ENCODE results near the gene ACOT4.

Gene ACOT4

GRCh38 chr14:73623504-73624054, 31.9 kb downstream of the ACOT4 start:
- TF ChIP-seq TEAD4 (IDR thresholded peaks at IDR 0.05) (no peak), MAX (IDR thresholded peaks at IDR 0.05) (no peak), YY1 (IDR thresholded peaks at IDR 0.05; ENCODE audit: low read depth) (no peak), RAD21 (IDR thresholded peaks at IDR 0.05; ENCODE audit: low read depth) (no peak), NFIC (IDR thresholded peaks at IDR 0.05) (no peak), EGR1 (IDR thresholded peaks at IDR 0.05) (no peak), CREB1 (IDR thresholded peaks at IDR 0.05; ENCODE audit: low read depth) (no peak), CEBPB (IDR thresholded peaks at IDR 0.05) (no peak), TAF1 (IDR thresholded peaks at IDR 0.05; ENCODE audit: low read depth) (no peak), EP300 (IDR thresholded peaks at IDR 0.05; ENCODE audit: borderline replicate concordance) (no peak), FOXM1 (IDR thresholded peaks at IDR 0.05; ENCODE audit: borderline replicate concordance, low read depth) (no peak), ZBTB7A (IDR thresholded peaks at IDR 0.05; ENCODE audit: low read depth) (no peak), TCF12 (IDR thresholded peaks at IDR 0.05; ENCODE audit: low read depth) (no peak), REST (IDR thresholded peaks at IDR 0.05; ENCODE audit: low read depth) (no peak)
- TF ChIP-seq, protein P1, sequence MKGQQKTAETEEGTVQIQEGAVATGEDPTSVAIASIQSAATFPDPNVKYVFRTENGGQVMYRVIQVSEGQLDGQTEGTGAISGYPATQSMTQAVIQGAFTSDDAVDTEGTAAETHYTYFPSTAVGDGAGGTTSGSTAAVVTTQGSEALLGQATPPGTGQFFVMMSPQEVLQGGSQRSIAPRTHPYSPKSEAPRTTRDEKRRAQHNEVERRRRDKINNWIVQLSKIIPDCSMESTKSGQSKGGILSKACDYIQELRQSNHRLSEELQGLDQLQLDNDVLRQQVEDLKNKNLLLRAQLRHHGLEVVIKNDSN (IDR thresholded peaks at IDR 0.05): no peak

DNA sequence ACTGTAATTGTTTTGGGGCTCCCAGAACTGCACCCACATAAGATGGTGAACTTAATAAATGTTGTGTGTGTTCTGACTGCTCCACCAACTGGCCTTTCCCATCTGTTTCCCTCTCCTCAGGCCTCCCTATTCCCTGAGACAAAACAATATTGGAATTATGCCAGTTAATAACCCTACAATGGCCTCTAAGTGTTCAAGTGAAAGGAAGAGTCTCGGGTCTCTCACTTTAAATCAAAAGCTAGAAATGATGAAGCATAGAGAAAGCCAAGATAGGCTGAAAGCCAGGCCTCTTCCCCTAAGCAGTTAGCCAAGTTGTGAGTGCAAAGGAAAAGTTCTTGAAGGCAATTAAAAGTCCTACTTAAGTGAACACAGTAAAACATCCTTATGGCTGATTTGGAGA, 34.0 kb downstream of the ACOT4 start:
- TF ChIP-seq EGR1 (IDR thresholded peaks at IDR 0.05) (no peak), RAD21 (IDR thresholded peaks at IDR 0.05; ENCODE audit: low read depth) (no peak), YY1 (IDR thresholded peaks at IDR 0.05; ENCODE audit: low read depth) (no peak), TEAD4 (IDR thresholded peaks at IDR 0.05) (no peak), EP300 (IDR thresholded peaks at IDR 0.05; ENCODE audit: borderline replicate concordance) (no peak), ZBTB7A (IDR thresholded peaks at IDR 0.05; ENCODE audit: low read depth) (no peak), CREB1 (IDR thresholded peaks at IDR 0.05; ENCODE audit: low read depth) (no peak), CEBPB (IDR thresholded peaks at IDR 0.05) (no peak), NFIC (IDR thresholded peaks at IDR 0.05) (no peak), TAF1 (IDR thresholded peaks at IDR 0.05; ENCODE audit: low read depth) (no peak), FOXM1 (IDR thresholded peaks at IDR 0.05; ENCODE audit: borderline replicate concordance, low read depth) (no peak), REST (IDR thresholded peaks at IDR 0.05; ENCODE audit: low read depth) (no peak), MAX (IDR thresholded peaks at IDR 0.05) (no peak), TCF12 (IDR thresholded peaks at IDR 0.05; ENCODE audit: low read depth) (no peak)
- TF ChIP-seq, protein P1 (IDR thresholded peaks at IDR 0.05): no peak

GRCh38 chr14:73627151-73627558, 35.5 kb downstream of the ACOT4 start:
- TF ChIP-seq NFIC (IDR thresholded peaks at IDR 0.05) (no peak), CREB1 (IDR thresholded peaks at IDR 0.05; ENCODE audit: low read depth) (no peak), EGR1 (IDR thresholded peaks at IDR 0.05) (no peak), EP300 (IDR thresholded peaks at IDR 0.05; ENCODE audit: borderline replicate concordance) (no peak), MAX (IDR thresholded peaks at IDR 0.05) (no peak), TEAD4 (IDR thresholded peaks at IDR 0.05) (no peak), TAF1 (IDR thresholded peaks at IDR 0.05; ENCODE audit: low read depth) (no peak), ZBTB7A (IDR thresholded peaks at IDR 0.05; ENCODE audit: low read depth) (no peak), YY1 (IDR thresholded peaks at IDR 0.05; ENCODE audit: low read depth) (no peak)

- TF ChIP-seq YY1 (IDR thresholded peaks at IDR 0.05; ENCODE audit: low read depth): no peak
- TF ChIP-seq, protein P1 (IDR thresholded peaks at IDR 0.05): no peak
Observed at GRCh38 chr14:73630009-73630780, 38.5 kb downstream of the ACOT4 start.

All from Ishikawa (cell line).